ENCODE measurements around the gene SYT5. TPM values are rescaled to one million over a fixed set of nuclear protein-coding genes. Genes with fewer than 3 reads are reported as not detected.
A peak's percentile ranks its signal among the peaks of the same experiment; 100 is the strongest.

The SYT5 gene
- total and polyA plus RNA-seq, 9 of the 15 experiments (the other 6 are each of a cell fraction or from before 2014, with no cell fraction given): 1.3 to 20.9 (median 8.8) TPM

DNA sequence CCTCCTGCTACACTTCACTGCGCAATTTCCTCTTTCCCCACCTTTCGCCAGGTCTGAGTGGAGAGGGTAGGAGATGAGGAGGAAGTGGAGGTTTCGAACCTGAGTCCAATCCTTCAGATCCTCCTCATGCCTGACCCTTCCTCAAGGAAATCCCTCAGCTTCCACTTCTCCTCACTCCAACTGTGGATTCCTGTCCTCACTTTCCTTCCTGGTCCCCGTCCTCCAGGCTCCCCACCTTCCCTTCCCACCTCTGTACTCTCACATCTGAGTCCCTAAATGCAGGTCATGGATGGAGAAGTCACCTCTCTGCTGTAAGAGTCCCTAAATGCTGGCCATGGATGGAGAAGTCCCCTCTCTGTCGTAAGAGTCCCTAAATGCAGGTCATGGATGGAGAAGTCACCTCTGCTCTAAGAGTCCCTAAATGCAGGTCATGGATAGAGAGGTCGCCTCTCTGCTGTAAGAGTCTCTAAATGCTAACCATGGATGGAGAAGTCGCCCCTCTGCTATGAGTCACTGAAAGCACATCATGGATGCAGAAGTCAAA lies 45.4 kb upstream of the SYT5 start:
- intact Hi-C loops (cut with micrococcal nuclease): no loop called here
- 74% methylated on average over 7 of the region's 7 CpGs for WGBS (ENCODE audit: insufficient coverage, low coverage, missing lambda C conversion rate)
- FAIRE-seq: peak; percentile 76
- TF ChIP-seq ETV1 (tag; conservative IDR thresholded peaks at IDR 0.05; ENCODE audit: low read depth) (no peak), BCOR (IDR thresholded peaks at IDR 0.05) (0 out of 2 replicates have a peak, but pooled peaks have one; percentile 39), RBM25 (IDR thresholded peaks at IDR 0.05; ENCODE audit: low read depth, low read length, severe bottlenecking) (peak; percentile 57), EP300 (IDR thresholded peaks at IDR 0.05; ENCODE audit: low read length) (no peak), SNRNP70 (optimal IDR thresholded peaks at IDR 0.05; ENCODE audit: low read depth, low read length) (no peak), SMARCA5 (IDR thresholded peaks at IDR 0.05) (0 out of 2 replicates have a peak, but pooled peaks have one; percentile 77), PHF20 (IDR thresholded peaks at IDR 0.05; ENCODE audit: partially characterized antibody) (no peak), HLTF (IDR thresholded peaks at IDR 0.05) (no peak), TRIM28 (IDR thresholded peaks at IDR 0.05) (no peak), KDM2B (CRISPR knock-in tag; IDR thresholded peaks at IDR 0.05) (no peak), PHB2 (IDR thresholded peaks at IDR 0.05; ENCODE audit: low read depth) (no peak), PHF21A (IDR thresholded peaks at IDR 0.05; ENCODE audit: borderline replicate concordance, low read depth) (no peak), TEAD1 (CRISPR knock-in tag; IDR thresholded peaks at IDR 0.05) (no peak), ZKSCAN1 (IDR thresholded peaks at IDR 0.05; ENCODE audit: low read depth, low read length) (no peak), POLR2A (conservative IDR thresholded peaks at IDR 0.05) (peak; percentile 51), POLR2AphosphoS5 (IDR thresholded peaks at IDR 0.05; ENCODE audit: control insufficient read depth, insufficient read depth, low read depth, low read length) (peak; percentile 40; the same call in 1 of the 2 replicates), MYNN (IDR thresholded peaks at IDR 0.05) (peak; percentile 100), MYNN (CRISPR knock-in tag; IDR thresholded peaks at IDR 0.05) (peak; percentile 96), FOXM1 (IDR thresholded peaks at IDR 0.05; ENCODE audit: low read depth) (no peak), FOXM1 (CRISPR knock-in tag; IDR thresholded peaks at IDR 0.05; ENCODE audit: low read depth) (no peak), SMAD3 (CRISPR knock-in tag; conservative IDR thresholded peaks at IDR 0.05) (no peak), CREM (IDR thresholded peaks at IDR 0.05; ENCODE audit: low read depth) (no peak), HDAC2 (IDR thresholded peaks at IDR 0.05) (no peak), POLR2B (IDR thresholded peaks at IDR 0.05; ENCODE audit: low read depth, partially characterized antibody) (peak; percentile 57)
- TF ChIP-seq, protein P1, sequence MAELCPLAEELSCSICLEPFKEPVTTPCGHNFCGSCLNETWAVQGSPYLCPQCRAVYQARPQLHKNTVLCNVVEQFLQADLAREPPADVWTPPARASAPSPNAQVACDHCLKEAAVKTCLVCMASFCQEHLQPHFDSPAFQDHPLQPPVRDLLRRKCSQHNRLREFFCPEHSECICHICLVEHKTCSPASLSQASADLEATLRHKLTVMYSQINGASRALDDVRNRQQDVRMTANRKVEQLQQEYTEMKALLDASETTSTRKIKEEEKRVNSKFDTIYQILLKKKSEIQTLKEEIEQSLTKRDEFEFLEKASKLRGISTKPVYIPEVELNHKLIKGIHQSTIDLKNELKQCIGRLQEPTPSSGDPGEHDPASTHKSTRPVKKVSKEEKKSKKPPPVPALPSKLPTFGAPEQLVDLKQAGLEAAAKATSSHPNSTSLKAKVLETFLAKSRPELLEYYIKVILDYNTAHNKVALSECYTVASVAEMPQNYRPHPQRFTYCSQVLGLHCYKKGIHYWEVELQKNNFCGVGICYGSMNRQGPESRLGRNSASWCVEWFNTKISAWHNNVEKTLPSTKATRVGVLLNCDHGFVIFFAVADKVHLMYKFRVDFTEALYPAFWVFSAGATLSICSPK (IDR thresholded peaks at IDR 0.05; ENCODE audit: borderline replicate concordance): no peak
- TF ChIP-seq, protein P2, sequence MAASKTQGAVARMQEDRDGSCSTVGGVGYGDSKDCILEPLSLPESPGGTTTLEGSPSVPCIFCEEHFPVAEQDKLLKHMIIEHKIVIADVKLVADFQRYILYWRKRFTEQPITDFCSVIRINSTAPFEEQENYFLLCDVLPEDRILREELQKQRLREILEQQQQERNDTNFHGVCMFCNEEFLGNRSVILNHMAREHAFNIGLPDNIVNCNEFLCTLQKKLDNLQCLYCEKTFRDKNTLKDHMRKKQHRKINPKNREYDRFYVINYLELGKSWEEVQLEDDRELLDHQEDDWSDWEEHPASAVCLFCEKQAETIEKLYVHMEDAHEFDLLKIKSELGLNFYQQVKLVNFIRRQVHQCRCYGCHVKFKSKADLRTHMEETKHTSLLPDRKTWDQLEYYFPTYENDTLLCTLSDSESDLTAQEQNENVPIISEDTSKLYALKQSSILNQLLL (CRISPR knock-in tag; IDR thresholded peaks at IDR 0.05; ENCODE audit: borderline replicate concordance): no peak

More for the DNA sequence above, 45.4 kb upstream of the SYT5 start:
- H3K9me3 ChIP-seq (replicated peaks; ENCODE audit: control insufficient read depth, insufficient read depth, low read depth, low read length): peaks cover under 1% of the 10 kb centered on the region; the same call in 1 of the 2 replicates
- H3K9me1 ChIP-seq (ENCODE audit: control insufficient read depth, insufficient read depth, low read length): peaks cover 3% of the 10 kb centered on the region
- peaks cover 0 to 39% of the 10 kb centered on the region in 2 experiments; a peak in 2 of 5 replicates for H3K4me1 ChIP-seq (replicated peaks in 1 of 2; ENCODE audit: control insufficient read depth in 2 of 2, insufficient read depth in 2 of 2, low read length in 2 of 2)
- peak; percentile 40 for ATAC-seq
- no peaks in the 10 kb centered on the region for H3K79me2 ChIP-seq (ENCODE audit: control insufficient read depth, insufficient read depth, low read length)
- H3K9ac ChIP-seq (ENCODE audit: insufficient read depth in 1 of 2, low read depth in 2 of 2, low read length in 2 of 2): peak overlapping the region in 1 of 2 experiments; percentile 46; a peak in 1 of 4 replicates
- no peak overlapping the region for H2AFZ ChIP-seq (ENCODE audit: low read depth, low read length)
- H3K27ac ChIP-seq (ENCODE audit: extremely low read depth, low read depth, low read length): no peak overlapping the region
- in situ Hi-C loops (cut with MboI): no loop called here
- H3K27me3 ChIP-seq (ENCODE audit: control insufficient read depth in 2 of 2, insufficient read depth in 2 of 2, low read length in 2 of 2): no peaks in the 10 kb centered on the region
- no peak overlapping the region for H3K4me2 ChIP-seq (ENCODE audit: insufficient read depth, low read length)
- H3K36me3 ChIP-seq (ENCODE audit: control insufficient read depth, insufficient read depth, low read length): peaks cover 52% of the 10 kb centered on the region; the same call in 1 of the 3 replicates
- CTCF ChIA-PET (ENCODE audit: low intra/inter-chr PET ratio): no interaction called here
- BruUV-seq (replicated peaks): no TSS peak
- no peaks in the 10 kb centered on the region for H4K20me1 ChIP-seq (replicated peaks; ENCODE audit: control insufficient read depth, insufficient read depth, low read length)
- DNase-seq (ENCODE audit: extremely low read depth in 1 of 4, low spot score in 3 of 4): no peak
- no peak overlapping the region for H3K4me3 ChIP-seq
- POLR2A ChIA-PET: interaction anchor here (0.6 kb wide), 3 partner anchors 9 to 290 kb away, joined by 3 to 4 read pairs (median 4); no protein-coding TSS in a partner anchor
